ENCODE data around the gene STAB2.

DNA sequence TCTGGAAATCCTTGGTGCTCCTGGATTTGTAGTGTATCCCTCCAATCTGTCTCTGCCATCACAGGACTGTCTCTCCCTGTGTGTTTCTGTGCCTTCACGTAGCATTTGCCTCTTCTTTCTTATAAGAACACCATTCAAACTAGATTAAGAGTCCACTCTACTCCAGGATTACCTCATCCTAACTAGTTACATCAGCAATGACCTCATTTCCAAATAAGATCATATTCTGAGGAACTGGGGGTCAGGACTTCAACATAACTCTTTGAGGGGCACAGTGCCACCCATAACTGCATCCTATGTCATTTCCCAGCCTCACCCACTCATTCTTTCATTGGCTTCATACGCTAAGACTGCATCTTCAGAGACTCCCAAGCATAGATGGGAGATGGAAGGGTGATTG lies 147.8 kb downstream of the STAB2 start:
- TF ChIP-seq, protein P1, sequence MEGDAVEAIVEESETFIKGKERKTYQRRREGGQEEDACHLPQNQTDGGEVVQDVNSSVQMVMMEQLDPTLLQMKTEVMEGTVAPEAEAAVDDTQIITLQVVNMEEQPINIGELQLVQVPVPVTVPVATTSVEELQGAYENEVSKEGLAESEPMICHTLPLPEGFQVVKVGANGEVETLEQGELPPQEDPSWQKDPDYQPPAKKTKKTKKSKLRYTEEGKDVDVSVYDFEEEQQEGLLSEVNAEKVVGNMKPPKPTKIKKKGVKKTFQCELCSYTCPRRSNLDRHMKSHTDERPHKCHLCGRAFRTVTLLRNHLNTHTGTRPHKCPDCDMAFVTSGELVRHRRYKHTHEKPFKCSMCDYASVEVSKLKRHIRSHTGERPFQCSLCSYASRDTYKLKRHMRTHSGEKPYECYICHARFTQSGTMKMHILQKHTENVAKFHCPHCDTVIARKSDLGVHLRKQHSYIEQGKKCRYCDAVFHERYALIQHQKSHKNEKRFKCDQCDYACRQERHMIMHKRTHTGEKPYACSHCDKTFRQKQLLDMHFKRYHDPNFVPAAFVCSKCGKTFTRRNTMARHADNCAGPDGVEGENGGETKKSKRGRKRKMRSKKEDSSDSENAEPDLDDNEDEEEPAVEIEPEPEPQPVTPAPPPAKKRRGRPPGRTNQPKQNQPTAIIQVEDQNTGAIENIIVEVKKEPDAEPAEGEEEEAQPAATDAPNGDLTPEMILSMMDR (IDR thresholded peaks at IDR 0.05; ENCODE audit: low read depth, low read length, missing input control), result no peak
- TF ChIP-seq RXRA (IDR thresholded peaks at IDR 0.05), result no peak
- TF ChIP-seq TAF1 (conservative IDR thresholded peaks at IDR 0.05), result no peak
- TF ChIP-seq, protein P2, sequence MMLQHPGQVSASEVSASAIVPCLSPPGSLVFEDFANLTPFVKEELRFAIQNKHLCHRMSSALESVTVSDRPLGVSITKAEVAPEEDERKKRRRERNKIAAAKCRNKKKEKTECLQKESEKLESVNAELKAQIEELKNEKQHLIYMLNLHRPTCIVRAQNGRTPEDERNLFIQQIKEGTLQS (IDR thresholded peaks at IDR 0.05), result no peak
- TF ChIP-seq, protein P3, sequence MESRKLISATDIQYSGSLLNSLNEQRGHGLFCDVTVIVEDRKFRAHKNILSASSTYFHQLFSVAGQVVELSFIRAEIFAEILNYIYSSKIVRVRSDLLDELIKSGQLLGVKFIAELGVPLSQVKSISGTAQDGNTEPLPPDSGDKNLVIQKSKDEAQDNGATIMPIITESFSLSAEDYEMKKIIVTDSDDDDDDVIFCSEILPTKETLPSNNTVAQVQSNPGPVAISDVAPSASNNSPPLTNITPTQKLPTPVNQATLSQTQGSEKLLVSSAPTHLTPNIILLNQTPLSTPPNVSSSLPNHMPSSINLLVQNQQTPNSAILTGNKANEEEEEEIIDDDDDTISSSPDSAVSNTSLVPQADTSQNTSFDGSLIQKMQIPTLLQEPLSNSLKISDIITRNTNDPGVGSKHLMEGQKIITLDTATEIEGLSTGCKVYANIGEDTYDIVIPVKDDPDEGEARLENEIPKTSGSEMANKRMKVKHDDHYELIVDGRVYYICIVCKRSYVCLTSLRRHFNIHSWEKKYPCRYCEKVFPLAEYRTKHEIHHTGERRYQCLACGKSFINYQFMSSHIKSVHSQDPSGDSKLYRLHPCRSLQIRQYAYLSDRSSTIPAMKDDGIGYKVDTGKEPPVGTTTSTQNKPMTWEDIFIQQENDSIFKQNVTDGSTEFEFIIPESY (IDR thresholded peaks at IDR 0.05), result no peak
- TF ChIP-seq, protein P4, sequence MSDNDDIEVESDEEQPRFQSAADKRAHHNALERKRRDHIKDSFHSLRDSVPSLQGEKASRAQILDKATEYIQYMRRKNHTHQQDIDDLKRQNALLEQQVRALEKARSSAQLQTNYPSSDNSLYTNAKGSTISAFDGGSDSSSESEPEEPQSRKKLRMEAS (IDR thresholded peaks at IDR 0.05), result no peak
- TF ChIP-seq SP1 (IDR thresholded peaks at IDR 0.05), result no peak
- TF ChIP-seq RAD21 (IDR thresholded peaks at IDR 0.05), result no peak
- TF ChIP-seq EGR1 (IDR thresholded peaks at IDR 0.05; ENCODE audit: low read depth in 2 of 2), result no peak
- TF ChIP-seq FOXA2 (IDR thresholded peaks at IDR 0.05), result no peak
- no peak for TF ChIP-seq YY1 (IDR thresholded peaks at IDR 0.05)
- TF ChIP-seq, protein P5, sequence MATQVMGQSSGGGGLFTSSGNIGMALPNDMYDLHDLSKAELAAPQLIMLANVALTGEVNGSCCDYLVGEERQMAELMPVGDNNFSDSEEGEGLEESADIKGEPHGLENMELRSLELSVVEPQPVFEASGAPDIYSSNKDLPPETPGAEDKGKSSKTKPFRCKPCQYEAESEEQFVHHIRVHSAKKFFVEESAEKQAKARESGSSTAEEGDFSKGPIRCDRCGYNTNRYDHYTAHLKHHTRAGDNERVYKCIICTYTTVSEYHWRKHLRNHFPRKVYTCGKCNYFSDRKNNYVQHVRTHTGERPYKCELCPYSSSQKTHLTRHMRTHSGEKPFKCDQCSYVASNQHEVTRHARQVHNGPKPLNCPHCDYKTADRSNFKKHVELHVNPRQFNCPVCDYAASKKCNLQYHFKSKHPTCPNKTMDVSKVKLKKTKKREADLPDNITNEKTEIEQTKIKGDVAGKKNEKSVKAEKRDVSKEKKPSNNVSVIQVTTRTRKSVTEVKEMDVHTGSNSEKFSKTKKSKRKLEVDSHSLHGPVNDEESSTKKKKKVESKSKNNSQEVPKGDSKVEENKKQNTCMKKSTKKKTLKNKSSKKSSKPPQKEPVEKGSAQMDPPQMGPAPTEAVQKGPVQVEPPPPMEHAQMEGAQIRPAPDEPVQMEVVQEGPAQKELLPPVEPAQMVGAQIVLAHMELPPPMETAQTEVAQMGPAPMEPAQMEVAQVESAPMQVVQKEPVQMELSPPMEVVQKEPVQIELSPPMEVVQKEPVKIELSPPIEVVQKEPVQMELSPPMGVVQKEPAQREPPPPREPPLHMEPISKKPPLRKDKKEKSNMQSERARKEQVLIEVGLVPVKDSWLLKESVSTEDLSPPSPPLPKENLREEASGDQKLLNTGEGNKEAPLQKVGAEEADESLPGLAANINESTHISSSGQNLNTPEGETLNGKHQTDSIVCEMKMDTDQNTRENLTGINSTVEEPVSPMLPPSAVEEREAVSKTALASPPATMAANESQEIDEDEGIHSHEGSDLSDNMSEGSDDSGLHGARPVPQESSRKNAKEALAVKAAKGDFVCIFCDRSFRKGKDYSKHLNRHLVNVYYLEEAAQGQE (IDR thresholded peaks at IDR 0.05), result no peak
- TF ChIP-seq NR2F2 (IDR thresholded peaks at IDR 0.05), result no peak

All from liver (tissue), 3 donors.